OCI-LY7 (cell line): ENCODE data around the gene SND1.

Source experiments
- CTCF ChIP-seq: fragments of 200-600 bp; sonication (generic); conservative IDR thresholded peaks from 2 replicates; pipeline ENCODE4 v1.5.1; 2014; ENCODE audit warnings: mild to moderate bottlenecking, antibody characterized with exemption, low read length, moderate library complexity, mixed read lengths
- EZH2phosphoT487 ChIP-seq: fragments of 200-600 bp; sonication (generic); IDR thresholded peaks from 2 replicates; pipeline ENCODE4 v1.6.1; 2018; ENCODE audit warnings: low read depth, borderline replicate concordance, mild to moderate bottlenecking, mixed run types, antibody characterized with exemption, low read length, moderate library complexity, mixed read lengths

- TF ChIP-seq CTCF: no peak
- TF ChIP-seq EZH2phosphoT487: no peak
Observed at GRCh38 chr7:128069373-128070364, 417.7 kb downstream of the SND1 start.
